ENCODE results near the gene HACD3. TPM values are rescaled to one million over a fixed set of nuclear protein-coding genes. Genes with fewer than 3 reads are reported as not detected.
A peak's percentile ranks its signal among the peaks of the same experiment; 100 is the strongest.

HACD3 gene
- total RNA-seq, 2 donors from 2014 or later: 41.6 to 91.4 TPM

DNA sequence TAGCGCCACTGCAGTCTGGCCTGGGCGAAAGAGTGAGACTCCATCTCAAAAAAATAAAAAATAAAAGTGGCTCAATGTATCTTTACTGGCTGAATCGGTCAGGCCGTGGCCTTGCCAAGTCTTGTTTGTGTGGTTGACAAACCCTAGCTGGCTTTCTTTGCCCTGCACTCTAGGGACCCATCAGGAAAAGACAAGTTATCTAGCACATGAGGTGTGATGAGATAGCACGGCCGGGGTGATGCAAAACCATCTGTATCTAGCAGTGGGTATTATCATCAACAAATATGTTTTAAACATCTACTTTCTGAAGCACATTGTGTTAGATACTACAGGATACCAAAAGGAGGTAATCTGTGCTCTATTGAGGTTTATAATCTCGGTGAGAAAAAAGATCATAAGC lies 8.9 kb upstream of the HACD3 start:
- DNase-seq (ENCODE audit: low spot score): no peak
- Histone ChIP-seq H3K27me3 (replicated peaks; ENCODE audit: insufficient read depth) (no peaks in the 10 kb centered on the region), H3K4me1 (replicated peaks) (peaks cover 2% of the 10 kb centered on the region), H3K9me3 (no peaks in the 10 kb centered on the region), H3K36me3 (no peaks in the 10 kb centered on the region), H3K4me3 (no peak overlapping the region), H3K27ac (no peak overlapping the region)
- intact Hi-C loops (cut with DNase I): no loop called here
- no peak for TF ChIP-seq POLR2A (IDR thresholded peaks at IDR 0.05)
- TF ChIP-seq POLR2AphosphoS5 (IDR thresholded peaks at IDR 0.05): no peak
- TF ChIP-seq, protein P1, sequence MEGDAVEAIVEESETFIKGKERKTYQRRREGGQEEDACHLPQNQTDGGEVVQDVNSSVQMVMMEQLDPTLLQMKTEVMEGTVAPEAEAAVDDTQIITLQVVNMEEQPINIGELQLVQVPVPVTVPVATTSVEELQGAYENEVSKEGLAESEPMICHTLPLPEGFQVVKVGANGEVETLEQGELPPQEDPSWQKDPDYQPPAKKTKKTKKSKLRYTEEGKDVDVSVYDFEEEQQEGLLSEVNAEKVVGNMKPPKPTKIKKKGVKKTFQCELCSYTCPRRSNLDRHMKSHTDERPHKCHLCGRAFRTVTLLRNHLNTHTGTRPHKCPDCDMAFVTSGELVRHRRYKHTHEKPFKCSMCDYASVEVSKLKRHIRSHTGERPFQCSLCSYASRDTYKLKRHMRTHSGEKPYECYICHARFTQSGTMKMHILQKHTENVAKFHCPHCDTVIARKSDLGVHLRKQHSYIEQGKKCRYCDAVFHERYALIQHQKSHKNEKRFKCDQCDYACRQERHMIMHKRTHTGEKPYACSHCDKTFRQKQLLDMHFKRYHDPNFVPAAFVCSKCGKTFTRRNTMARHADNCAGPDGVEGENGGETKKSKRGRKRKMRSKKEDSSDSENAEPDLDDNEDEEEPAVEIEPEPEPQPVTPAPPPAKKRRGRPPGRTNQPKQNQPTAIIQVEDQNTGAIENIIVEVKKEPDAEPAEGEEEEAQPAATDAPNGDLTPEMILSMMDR (IDR thresholded peaks at IDR 0.05): no peak
- 86% methylated on average over 7 of the region's 7 CpGs for WGBS

DNA sequence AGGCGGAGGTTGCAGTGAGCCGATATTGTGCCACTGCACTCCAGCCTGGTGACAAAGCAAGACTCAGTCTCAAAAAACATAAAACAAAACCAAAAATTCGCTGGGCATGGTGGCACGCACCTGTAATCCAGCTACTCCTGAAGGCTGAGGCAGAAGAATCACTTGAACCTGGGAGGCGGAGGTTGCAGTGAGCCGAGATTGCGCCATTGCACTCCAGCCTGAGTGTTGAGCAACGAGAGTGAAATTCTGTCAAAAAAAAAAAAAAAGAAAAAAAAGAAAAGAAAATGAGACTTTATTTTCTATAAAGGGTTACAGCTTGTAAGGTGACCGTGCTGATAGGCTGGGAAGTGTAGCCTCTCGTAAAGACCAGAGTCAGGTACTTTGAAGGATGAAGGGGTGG lies 6.0 kb upstream of the HACD3 start:
- no peaks in the 10 kb centered on the region for H3K9me3 ChIP-seq
- H3K36me3 ChIP-seq: no peaks in the 10 kb centered on the region
- H3K27me3 ChIP-seq (replicated peaks; ENCODE audit: insufficient read depth): no peaks in the 10 kb centered on the region
- TF ChIP-seq POLR2AphosphoS5 (IDR thresholded peaks at IDR 0.05) (no peak), POLR2A (IDR thresholded peaks at IDR 0.05) (no peak)
- TF ChIP-seq, protein P1 (IDR thresholded peaks at IDR 0.05): no peak
- intact Hi-C loops (cut with DNase I): no loop called here
- H3K4me3 ChIP-seq: no peak overlapping the region
- H3K4me1 ChIP-seq (replicated peaks): no peaks in the 10 kb centered on the region
- no peak for DNase-seq (ENCODE audit: low spot score)
- no peak overlapping the region for H3K27ac ChIP-seq
- WGBS: 79% methylated on average over 10 of the region's 10 CpGs

DNA sequence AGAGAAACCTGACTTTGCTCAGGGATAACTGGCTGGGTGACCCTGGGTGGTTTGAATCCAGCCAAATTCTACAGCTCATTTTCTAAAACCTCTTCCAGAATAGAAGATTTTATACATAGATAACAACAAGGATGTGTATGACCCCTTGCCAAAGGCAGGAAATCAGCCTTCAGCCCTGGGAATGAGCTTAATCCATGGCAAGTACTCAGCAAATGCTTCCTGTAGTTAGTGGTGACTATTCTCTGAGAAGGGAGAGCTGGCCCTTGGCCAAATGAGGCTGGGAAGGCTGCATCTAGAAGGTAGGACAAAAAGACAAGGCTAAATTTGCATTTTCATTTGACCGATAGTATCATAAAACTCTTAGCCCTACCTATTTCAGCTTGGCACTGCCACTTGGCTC lies 4.6 kb upstream of the HACD3 start:
- no peak for DNase-seq (ENCODE audit: low spot score)
- Histone ChIP-seq H3K4me1 (replicated peaks) (no peaks in the 10 kb centered on the region), H3K27me3 (replicated peaks; ENCODE audit: insufficient read depth) (no peaks in the 10 kb centered on the region), H3K4me3 (no peak overlapping the region), H3K27ac (no peak overlapping the region), H3K9me3 (no peaks in the 10 kb centered on the region), H3K36me3 (no peaks in the 10 kb centered on the region)
- WGBS: 14% methylated on average over 1 of the region's 1 CpG
- TF ChIP-seq POLR2A (IDR thresholded peaks at IDR 0.05) (no peak), POLR2AphosphoS5 (IDR thresholded peaks at IDR 0.05) (no peak)
- TF ChIP-seq, protein P1 (IDR thresholded peaks at IDR 0.05): no peak
- intact Hi-C loops (cut with DNase I): no loop called here

DNA sequence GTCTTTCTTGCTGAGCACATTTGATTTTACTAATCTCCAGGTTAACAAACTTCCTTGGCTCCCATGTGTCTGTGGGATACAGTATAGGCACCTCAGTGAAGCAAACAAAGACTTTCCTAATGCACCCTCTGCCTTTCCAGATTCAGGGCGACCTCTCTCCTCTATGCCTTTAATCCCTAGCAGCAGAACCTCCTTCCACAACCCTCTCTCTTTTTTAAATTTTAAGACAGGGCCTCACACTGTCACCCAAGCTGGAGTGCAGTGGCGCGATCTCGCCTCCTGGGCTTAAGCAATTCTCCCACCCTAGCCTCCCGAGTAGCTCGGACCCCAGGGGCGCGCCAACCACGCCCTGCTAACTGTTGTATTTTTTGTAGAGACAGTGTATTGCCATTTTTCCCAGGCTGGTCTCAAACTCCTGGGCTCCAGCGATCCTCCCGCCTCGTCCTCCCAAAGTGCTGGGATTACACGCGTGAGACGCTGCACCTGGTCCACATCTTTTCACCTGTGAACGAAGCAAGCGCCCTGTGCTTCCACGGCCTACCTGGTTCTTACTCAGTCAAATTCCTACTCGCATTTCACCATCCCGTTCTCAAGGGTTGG lies 1.7 kb upstream of the HACD3 start:
- intact Hi-C loops (cut with DNase I): no loop called here
- Histone ChIP-seq H3K27me3 (replicated peaks; ENCODE audit: insufficient read depth) (no peaks in the 10 kb centered on the region), H3K36me3 (no peaks in the 10 kb centered on the region), H3K4me1 (replicated peaks) (peaks cover 16% of the 10 kb centered on the region), H3K4me3 (no peak overlapping the region), H3K9me3 (no peaks in the 10 kb centered on the region), H3K27ac (no peak overlapping the region)
- TF ChIP-seq POLR2A (IDR thresholded peaks at IDR 0.05) (no peak), POLR2AphosphoS5 (IDR thresholded peaks at IDR 0.05) (no peak)
- TF ChIP-seq, protein P1 (IDR thresholded peaks at IDR 0.05): no peak
- no peak for DNase-seq (ENCODE audit: low spot score)
- 95% methylated on average over 20 of the region's 20 CpGs for WGBS

DNA sequence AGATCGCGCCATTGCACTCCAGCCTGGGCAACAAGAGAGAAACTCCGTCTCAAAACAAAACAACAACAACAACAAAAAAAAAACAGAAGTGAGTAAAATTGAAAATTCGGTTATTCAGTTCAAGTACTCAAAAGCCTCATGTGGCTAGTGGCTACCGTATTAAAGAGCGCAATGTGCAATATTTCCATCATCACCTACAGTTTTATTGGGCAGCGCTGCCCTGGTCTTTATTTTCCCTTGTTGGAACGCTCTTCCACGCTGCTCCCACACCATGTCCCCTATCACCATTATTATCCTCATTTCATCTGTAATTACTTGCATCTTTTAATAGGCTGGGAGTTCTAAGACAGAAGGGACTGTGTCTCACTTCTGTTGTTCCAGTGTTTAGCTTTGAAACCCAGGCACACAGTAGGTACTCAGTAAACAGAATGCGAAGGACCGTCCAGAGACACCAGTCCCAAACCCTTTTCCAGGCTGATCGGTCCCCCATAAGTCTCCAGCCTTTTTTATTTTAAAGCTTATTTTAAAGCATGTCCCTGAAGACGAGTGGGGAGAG lies 423 bp upstream of the HACD3 start:
- peaks cover 16% of the 10 kb centered on the region for H3K4me1 ChIP-seq (replicated peaks)
- no peak for DNase-seq (ENCODE audit: low spot score)
- H3K4me3 ChIP-seq: peak overlapping the region; percentile 67 to 69
- WGBS: 41% methylated on average over 13 of the region's 13 CpGs
- H3K27me3 ChIP-seq (replicated peaks; ENCODE audit: insufficient read depth): no peaks in the 10 kb centered on the region
- peak overlapping the region; percentile 69 to 73 for H3K27ac ChIP-seq
- no peaks in the 10 kb centered on the region for H3K36me3 ChIP-seq
- no peaks in the 10 kb centered on the region for H3K9me3 ChIP-seq
- intact Hi-C loops (cut with DNase I): no loop called here
- TF ChIP-seq, protein P1 (IDR thresholded peaks at IDR 0.05): no peak
- TF ChIP-seq POLR2AphosphoS5 (IDR thresholded peaks at IDR 0.05) (no peak), POLR2A (IDR thresholded peaks at IDR 0.05) (no peak)

Data from prostate gland (tissue), 2 donors.